LNCaP clone FGC (cell line): ENCODE results near the gene ZNF473.
A peak's percentile ranks its signal among the peaks of the same experiment; 100 is the strongest.

Experiments used
- DNase-seq: peaks from one replicate; pipeline ENCODE4 v3.0.0-alpha.2; 2011; ENCODE audit warnings: low read depth
- H3K4me3 ChIP-seq: 2 replicates; pipeline ENCODE4 v1.5.1; 2011; ENCODE audit warnings: mild to moderate bottlenecking, low read depth, low read length, control low read depth
- CTCF ChIP-seq: IDR thresholded peaks from 2 replicates; pipeline ENCODE4 v1.5.1; 2012; ENCODE audit warnings: mild to moderate bottlenecking; ENCODE audit not compliant: control insufficient read depth, insufficient read depth; ENCODE audit errors: extremely low read depth

Gene ZNF473

GRCh38 chr19:50020481-50020880 lies 5.3 kb upstream of the ZNF473 start:
- DNase-seq: no peak
- no peak overlapping the region for H3K4me3 ChIP-seq
- TF ChIP-seq CTCF: no peak

GRCh38 chr19:50022823-50023222 lies 3.0 kb upstream of the ZNF473 start:
- no peak for TF ChIP-seq CTCF
- no peak overlapping the region for H3K4me3 ChIP-seq
- DNase-seq: no peak

- peak; percentile 14 for DNase-seq
- H3K4me3 ChIP-seq: peak overlapping the region; percentile 95
- TF ChIP-seq CTCF: no peak
Measured at GRCh38 chr19:50024719-50025021, 1.1 kb upstream of the ZNF473 start.

- H3K4me3 ChIP-seq: peak within 1 kb of the TSS; percentile 95
- peak; percentile 100 for DNase-seq
- TF ChIP-seq CTCF: no peak
Measured at GRCh38 chr19:50025022-50025793, 597 bp upstream of the ZNF473 start, which contains the start of gene VRK3. Gene VRK3, minus strand, starts transcription at chr19:50025372. Its CDS starts 9,210 bp downstream, at chr19:50016162.

- DNase-seq: no peak
- no peak for TF ChIP-seq CTCF
- peak overlapping the region; percentile 84 for H3K4me3 ChIP-seq
Measured at GRCh38 chr19:50026550-50026906, 723 bp downstream of the ZNF473 start.

- no peak for DNase-seq
- H3K4me3 ChIP-seq: no peak overlapping the region
- TF ChIP-seq CTCF: no peak
Measured at GRCh38 chr19:50030225-50030624, 4.4 kb downstream of the ZNF473 start.

GRCh38 chr19:50030937-50031336 lies 5.1 kb downstream of the ZNF473 start:
- no peak for DNase-seq
- no peak overlapping the region for H3K4me3 ChIP-seq
- no peak for TF ChIP-seq CTCF
